ENCODE measurements around the gene KCNQ4. TPM values are rescaled to one million over a fixed set of nuclear protein-coding genes. Genes with fewer than 3 reads are reported as not detected.

KCNQ4 gene
- total and polyA plus RNA-seq, 10 of the 15 experiments (the other 5 are each of a cell fraction or from before 2014, with no cell fraction given): 0.04 to 0.18 (median 0.08) TPM; not detected in 2

DNA sequence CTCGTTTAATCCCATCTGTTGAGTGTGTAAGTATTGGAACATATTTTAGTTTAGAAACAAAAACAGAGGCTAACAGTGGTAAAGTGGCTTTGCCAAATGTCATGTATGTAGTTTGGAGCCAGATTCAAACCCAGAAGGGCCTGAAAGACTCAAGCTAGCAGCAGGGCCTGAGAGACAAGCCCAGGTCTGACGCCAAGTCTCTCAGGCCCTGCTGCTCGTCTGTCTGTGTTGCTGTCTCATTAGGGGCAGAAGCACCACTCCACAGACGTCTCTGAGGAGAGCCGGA, 70.2 kb downstream of the KCNQ4 start:
- Histone ChIP-seq H3K9me3 (replicated peaks; ENCODE audit: control insufficient read depth, insufficient read depth, low read length) (no peaks in the 10 kb centered on the region), H3K9ac (ENCODE audit: control insufficient read depth, insufficient read depth, low read length) (no peak overlapping the region), H3K79me2 (ENCODE audit: control insufficient read depth, insufficient read depth, low read length) (no peaks in the 10 kb centered on the region), H3K4me1 (ENCODE audit: control insufficient read depth, insufficient read depth, low read length) (peaks cover 8% of the 10 kb centered on the region), H3K4me2 (ENCODE audit: control insufficient read depth, insufficient read depth) (no peak overlapping the region), H4K20me1 (ENCODE audit: control insufficient read depth, insufficient read depth) (no peaks in the 10 kb centered on the region), H3K4me3 (no peak overlapping the region), H3K27ac (ENCODE audit: control insufficient read depth, insufficient read depth) (no peak overlapping the region), H3K27me3 (replicated peaks in 1 of 2; ENCODE audit: control insufficient read depth in 2 of 2, insufficient read depth in 2 of 2, low read length in 1 of 2) (peaks cover 2 to 5% of the 10 kb centered on the region in 2 experiments; a peak in 3 of 4 replicates), H3K36me3 (ENCODE audit: control insufficient read depth in 2 of 2, insufficient read depth in 2 of 2, low read length in 1 of 2) (no peaks in the 10 kb centered on the region), H2AFZ (ENCODE audit: control insufficient read depth, low read depth, low read length) (no peak overlapping the region)
- RAD21 ChIA-PET (ENCODE audit: unreplicated experiment): interaction anchor here (1.2 to 3.1 kb wide), 5 partner anchors 79 to 162 kb away, joined by 3 to 13 read pairs (median 7); no protein-coding TSS in a partner anchor
- TF ChIP-seq TAF1 (IDR thresholded peaks at IDR 0.05; ENCODE audit: borderline replicate concordance, low read depth, low read length): no peak
- no peak for TF ChIP-seq IKZF1 (conservative IDR thresholded peaks at IDR 0.05)
- no peak for TF ChIP-seq RELA (IDR thresholded peaks at IDR 0.05; ENCODE audit: borderline replicate concordance, partially characterized antibody)
- TF ChIP-seq RCOR1 (conservative IDR thresholded peaks at IDR 0.05; ENCODE audit: low read depth, low read length): no peak
- SMC1A ChIA-PET (ENCODE audit: uncharacterized antibody, unreplicated experiment): interaction anchor here (1.0 to 17.4 kb wide), 7 partner anchors 9 to 322 kb away, joined by 3 to 197 read pairs (median 5); partner anchors contain the start of genes CITED4 and ZNF684
- WGBS (ENCODE audit: insufficient coverage, insufficient replicate concordance, low lambda C conversion rate, missing lambda C conversion rate): 44% methylated on average over 5 of the region's 5 CpGs
- POLR2A ChIA-PET: interaction anchor here (1.1 kb wide), 1 partner anchor 9 kb away, joined by 5 read pairs; the partner anchor contains the start of gene CITED4
- CTCF ChIA-PET: interaction anchor here (0.6 to 3.6 kb wide), 10 partner anchors 9 to 321 kb away, joined by 3 to 29 read pairs (median 6); partner anchors contain the start of gene CITED4
- intact Hi-C loops (cut with micrococcal nuclease; ENCODE audit: unreplicated experiment): loop anchor here (5.0 kb wide), 2 partner anchors 187 to 227 kb away; partner anchors contain the start of gene RIMS3
- no TSS peak for BruUV-seq (replicated peaks)
- in situ Hi-C loops (cut with MboI): no loop called here
- no peak for ATAC-seq
- no peak for DNase-seq (ENCODE audit: low read depth, low spot score)
- FAIRE-seq: no peak

DNA sequence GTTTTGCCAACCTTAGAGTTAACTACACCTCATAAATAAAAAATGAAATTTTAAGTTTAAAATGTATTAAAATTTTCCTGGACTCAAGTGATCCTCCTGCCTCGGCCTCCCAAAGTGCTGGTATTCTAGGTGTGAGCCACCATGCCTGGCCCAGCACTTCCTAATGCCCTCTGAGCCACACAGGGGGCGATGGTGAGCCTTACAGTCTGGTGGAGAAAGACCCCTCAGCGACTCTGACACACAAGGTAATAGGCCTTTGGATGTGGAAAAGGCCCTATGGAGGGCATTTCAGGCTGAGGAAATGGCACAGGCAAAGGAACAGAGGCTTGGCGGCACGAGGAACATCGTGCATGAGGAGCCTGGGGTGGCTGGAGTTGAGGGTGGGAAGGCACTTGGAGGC, 71.9 kb downstream of the KCNQ4 start:
- no peak for ATAC-seq
- Histone ChIP-seq H3K4me3 (no peak overlapping the region), H3K79me2 (ENCODE audit: control insufficient read depth, insufficient read depth, low read length) (no peaks in the 10 kb centered on the region), H3K4me2 (ENCODE audit: control insufficient read depth, insufficient read depth) (no peak overlapping the region), H3K9me3 (replicated peaks; ENCODE audit: control insufficient read depth, insufficient read depth, low read length) (no peaks in the 10 kb centered on the region), H3K9ac (ENCODE audit: control insufficient read depth, insufficient read depth, low read length) (no peak overlapping the region), H3K4me1 (ENCODE audit: control insufficient read depth, insufficient read depth, low read length) (peaks cover 8% of the 10 kb centered on the region), H3K27ac (ENCODE audit: control insufficient read depth, insufficient read depth) (no peak overlapping the region), H3K27me3 (replicated peaks in 1 of 2; ENCODE audit: control insufficient read depth in 2 of 2, insufficient read depth in 2 of 2, low read length in 1 of 2) (peaks cover 8 to 9% of the 10 kb centered on the region in 2 experiments; a peak in 3 of 4 replicates), H3K36me3 (ENCODE audit: control insufficient read depth in 2 of 2, insufficient read depth in 2 of 2, low read length in 1 of 2) (no peaks in the 10 kb centered on the region), H2AFZ (ENCODE audit: control insufficient read depth, low read depth, low read length) (no peak overlapping the region), H4K20me1 (ENCODE audit: control insufficient read depth, insufficient read depth) (no peaks in the 10 kb centered on the region)
- intact Hi-C loops (cut with micrococcal nuclease; ENCODE audit: unreplicated experiment): no loop called here
- in situ Hi-C loops (cut with MboI): no loop called here
- no peak for TF ChIP-seq KDM1A (IDR thresholded peaks at IDR 0.05; ENCODE audit: borderline replicate concordance)
- TF ChIP-seq SIN3A (IDR thresholded peaks at IDR 0.05; ENCODE audit: low read depth, low read length): no peak
- TF ChIP-seq MYB (IDR thresholded peaks at IDR 0.05; ENCODE audit: borderline replicate concordance, low read depth, low read length): no peak
- TF ChIP-seq, protein P1, sequence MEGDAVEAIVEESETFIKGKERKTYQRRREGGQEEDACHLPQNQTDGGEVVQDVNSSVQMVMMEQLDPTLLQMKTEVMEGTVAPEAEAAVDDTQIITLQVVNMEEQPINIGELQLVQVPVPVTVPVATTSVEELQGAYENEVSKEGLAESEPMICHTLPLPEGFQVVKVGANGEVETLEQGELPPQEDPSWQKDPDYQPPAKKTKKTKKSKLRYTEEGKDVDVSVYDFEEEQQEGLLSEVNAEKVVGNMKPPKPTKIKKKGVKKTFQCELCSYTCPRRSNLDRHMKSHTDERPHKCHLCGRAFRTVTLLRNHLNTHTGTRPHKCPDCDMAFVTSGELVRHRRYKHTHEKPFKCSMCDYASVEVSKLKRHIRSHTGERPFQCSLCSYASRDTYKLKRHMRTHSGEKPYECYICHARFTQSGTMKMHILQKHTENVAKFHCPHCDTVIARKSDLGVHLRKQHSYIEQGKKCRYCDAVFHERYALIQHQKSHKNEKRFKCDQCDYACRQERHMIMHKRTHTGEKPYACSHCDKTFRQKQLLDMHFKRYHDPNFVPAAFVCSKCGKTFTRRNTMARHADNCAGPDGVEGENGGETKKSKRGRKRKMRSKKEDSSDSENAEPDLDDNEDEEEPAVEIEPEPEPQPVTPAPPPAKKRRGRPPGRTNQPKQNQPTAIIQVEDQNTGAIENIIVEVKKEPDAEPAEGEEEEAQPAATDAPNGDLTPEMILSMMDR (IDR thresholded peaks at IDR 0.05 in 2 of 3, conservative IDR thresholded peaks at IDR 0.05 in 1 of 3; ENCODE audit: control insufficient read depth in 2 of 3, extremely low read depth in 1 of 3, insufficient read depth in 1 of 3, low read depth in 3 of 3, low read length in 3 of 3): peak in 2 of 3 experiments; percentile 27 to 28; a peak in 2 of 6 replicates
- no peak for TF ChIP-seq EGR1 (IDR thresholded peaks at IDR 0.05; ENCODE audit: borderline replicate concordance in 1 of 2, low read depth in 2 of 2, low read length in 2 of 2)
- TF ChIP-seq RB1 (IDR thresholded peaks at IDR 0.05; ENCODE audit: borderline replicate concordance): no peak
- no peak for TF ChIP-seq RAD21 (IDR thresholded peaks at IDR 0.05; ENCODE audit: insufficient read depth, low read depth, low read length)
- no peak for FAIRE-seq
- SMC1A ChIA-PET (ENCODE audit: uncharacterized antibody, unreplicated experiment): interaction anchor here (0.8 to 17.4 kb wide), 3 partner anchors 12 to 94 kb away, joined by 3 to 197 read pairs (median 3); no protein-coding TSS in a partner anchor
- DNase-seq (ENCODE audit: low read depth, low spot score): no peak
- WGBS (ENCODE audit: insufficient coverage, insufficient replicate concordance, low lambda C conversion rate, missing lambda C conversion rate): 57% methylated on average over 6 of the region's 6 CpGs
- CTCF ChIA-PET: interaction anchor here (0.8 to 2.9 kb wide), 5 partner anchors 80 to 100 kb away, joined by 3 to 13 read pairs (median 5); no protein-coding TSS in a partner anchor
- POLR2A ChIA-PET: no interaction called here
- BruUV-seq (replicated peaks): no TSS peak
- RAD21 ChIA-PET (ENCODE audit: unreplicated experiment): interaction anchor here (1.0 to 1.2 kb wide), 3 partner anchors 81 to 97 kb away, joined by 3 read pairs; no protein-coding TSS in a partner anchor

Data from GM12878 (cell line).